ENCODE results near the gene GNL2.
A peak's percentile ranks its signal among the peaks of the same experiment; 100 is the strongest.

GNL2 gene

GRCh38 chr1:37595440-37596181, at the start of gene GNL2:
GNL2 (minus strand) TSS chr1:37595937; CDS start chr1:37595822, 115 bp downstream.
- DNase-seq: peak; percentile 96

- DNase-seq: no peak
Observed at GRCh38 chr1:37641059-37641458, 45.3 kb upstream of the GNL2 start.

GRCh38 chr1:37636435-37636834, 40.7 kb upstream of the GNL2 start:
- DNase-seq: no peak

DNA sequence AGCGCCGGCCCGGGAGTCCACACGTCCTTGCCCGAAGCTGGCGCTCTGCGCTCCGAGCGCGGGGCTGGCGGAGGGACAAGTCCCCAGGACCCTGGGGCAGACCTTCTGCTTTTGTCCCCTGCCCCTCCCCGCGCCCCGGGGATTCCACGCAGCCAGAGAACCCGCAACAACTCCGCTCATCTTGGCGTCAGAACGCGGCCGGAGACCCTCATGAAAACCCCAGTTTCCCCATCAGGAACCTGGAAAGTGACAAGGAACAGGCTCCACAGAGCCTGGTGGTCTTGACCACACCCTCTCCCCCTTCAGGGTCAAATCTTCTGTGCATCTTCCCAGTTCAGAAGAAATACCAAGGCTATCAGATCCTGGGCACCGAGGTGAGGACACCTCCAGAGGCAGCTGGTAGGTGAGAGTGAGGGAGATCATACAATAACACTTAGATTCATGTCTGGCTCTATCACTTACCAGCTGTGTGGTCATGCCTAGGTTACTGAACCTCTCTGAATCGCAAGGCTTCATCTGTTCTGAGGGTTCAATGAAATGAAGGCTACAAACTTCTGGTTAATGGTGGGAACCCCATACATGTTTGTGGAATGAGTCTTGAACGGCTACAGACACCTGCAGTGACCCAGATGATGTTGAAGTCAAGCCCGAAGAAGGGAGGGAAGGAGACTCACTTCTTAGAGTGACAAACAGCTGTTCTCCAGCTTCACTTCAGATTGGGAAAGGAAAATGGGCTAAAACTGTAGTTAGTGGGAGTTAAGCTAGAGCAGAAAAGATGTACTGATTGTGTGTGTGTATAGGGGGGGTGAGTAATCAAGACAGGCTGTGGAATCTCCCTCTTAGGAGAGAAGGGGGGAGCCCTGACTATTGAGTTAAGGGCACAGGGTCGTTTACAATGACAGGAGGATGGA, 39.5 kb upstream of the GNL2 start:
- DNase-seq: no peak

GRCh38 chr1:37634244-37634991, 38.7 kb upstream of the GNL2 start, which contains the start of gene RSPO1:
RSPO1 (minus strand) TSS chr1:37634892; CDS start chr1:37629661, 5,231 bp downstream.
- peak; percentile 20 for DNase-seq

GRCh38 chr1:37633938-37634243, 38.2 kb upstream of the GNL2 start:
- DNase-seq: no peak

DNA sequence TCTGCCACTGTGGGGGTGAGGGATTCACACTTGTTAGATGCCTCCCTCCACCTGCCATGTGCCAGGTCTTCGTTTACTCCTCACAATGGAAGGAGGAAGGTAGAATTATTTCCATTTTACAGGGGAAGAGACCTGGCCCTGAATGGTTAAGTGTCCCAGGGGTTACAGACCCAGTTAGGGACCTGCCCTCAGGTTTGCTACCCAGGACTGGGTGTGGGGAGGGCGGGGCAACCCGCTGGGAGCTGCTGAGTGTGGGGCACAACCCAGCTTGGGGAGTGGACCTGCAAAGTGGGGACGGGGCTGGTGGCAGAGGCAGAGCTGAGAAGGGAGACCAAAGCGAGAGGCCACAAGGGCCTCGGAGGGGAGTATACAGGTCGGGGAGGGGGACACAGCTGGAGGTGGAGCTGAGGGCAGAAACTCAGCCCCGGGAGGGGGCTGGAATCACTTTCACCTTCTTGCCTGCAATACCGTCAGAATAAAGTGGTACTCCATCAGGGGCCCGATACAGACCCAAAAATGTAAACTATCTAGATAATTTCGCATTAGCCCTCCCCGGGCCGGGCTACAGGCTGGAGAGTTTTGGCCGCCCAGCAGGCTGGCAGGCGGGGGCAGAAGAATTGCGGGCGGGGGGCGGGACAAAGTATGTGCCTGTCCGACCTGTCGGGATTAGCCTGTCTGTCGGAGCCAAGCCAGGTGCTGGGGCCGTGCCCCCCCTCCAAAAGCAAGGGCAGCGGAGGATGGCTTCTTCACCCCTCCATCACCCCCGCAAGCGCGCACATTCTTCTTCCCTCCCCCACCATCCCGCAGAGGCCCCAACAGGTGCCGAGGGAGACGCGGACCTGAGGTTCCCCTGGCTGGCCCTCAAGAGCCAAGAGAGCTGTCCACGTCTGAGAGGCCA, 37.6 kb upstream of the GNL2 start:
- no peak for DNase-seq

DNA sequence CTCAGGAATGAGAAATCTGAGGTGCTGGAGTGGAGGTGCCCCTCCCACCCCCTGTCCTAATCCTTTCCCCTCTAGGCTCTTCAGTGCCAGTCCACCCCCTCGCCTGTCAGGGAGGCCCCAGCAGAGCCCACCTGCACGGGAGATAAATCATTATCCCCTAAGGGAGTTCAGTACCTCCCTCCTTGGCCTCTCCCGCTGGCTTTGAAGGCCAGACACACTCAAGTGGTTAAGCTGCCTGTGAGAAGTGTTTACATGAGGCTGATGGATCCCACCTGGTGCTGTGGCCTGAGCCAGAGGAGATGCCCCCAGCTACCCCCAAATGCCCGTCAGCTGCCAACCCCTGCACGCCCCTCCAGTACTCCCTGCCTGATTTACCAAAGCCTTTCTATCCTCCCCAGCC, 35.3 kb upstream of the GNL2 start:
- no peak for DNase-seq

DNA sequence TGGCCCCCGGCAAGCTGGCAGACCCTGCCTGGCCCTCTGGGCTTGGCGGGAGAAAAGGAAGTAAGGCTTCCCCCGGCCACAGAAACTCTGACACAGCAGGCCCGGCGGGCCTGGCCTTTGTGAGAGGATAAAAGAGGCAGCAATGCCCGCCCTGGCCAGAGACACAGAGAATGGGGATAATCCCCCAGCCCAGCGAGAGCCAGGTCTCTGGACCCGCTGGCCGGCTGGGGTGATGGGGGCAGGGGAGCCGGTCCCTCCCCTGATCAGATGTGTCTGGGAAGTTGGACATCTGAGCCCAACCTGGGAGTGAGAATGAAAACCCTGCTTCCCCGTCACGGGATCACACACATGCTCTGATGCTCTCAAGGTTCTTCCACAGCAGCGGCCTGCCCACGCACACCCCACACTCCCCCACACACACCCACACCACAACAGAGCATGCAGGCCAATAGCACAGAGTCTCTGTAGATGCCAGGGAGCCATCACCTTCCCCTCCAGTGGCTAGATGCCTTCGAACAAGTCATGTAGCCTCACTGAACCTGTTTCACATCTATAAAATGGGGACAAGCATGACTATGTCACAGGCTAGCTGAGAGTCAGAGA, 34.8 kb upstream of the GNL2 start:
- no peak for DNase-seq

DNA sequence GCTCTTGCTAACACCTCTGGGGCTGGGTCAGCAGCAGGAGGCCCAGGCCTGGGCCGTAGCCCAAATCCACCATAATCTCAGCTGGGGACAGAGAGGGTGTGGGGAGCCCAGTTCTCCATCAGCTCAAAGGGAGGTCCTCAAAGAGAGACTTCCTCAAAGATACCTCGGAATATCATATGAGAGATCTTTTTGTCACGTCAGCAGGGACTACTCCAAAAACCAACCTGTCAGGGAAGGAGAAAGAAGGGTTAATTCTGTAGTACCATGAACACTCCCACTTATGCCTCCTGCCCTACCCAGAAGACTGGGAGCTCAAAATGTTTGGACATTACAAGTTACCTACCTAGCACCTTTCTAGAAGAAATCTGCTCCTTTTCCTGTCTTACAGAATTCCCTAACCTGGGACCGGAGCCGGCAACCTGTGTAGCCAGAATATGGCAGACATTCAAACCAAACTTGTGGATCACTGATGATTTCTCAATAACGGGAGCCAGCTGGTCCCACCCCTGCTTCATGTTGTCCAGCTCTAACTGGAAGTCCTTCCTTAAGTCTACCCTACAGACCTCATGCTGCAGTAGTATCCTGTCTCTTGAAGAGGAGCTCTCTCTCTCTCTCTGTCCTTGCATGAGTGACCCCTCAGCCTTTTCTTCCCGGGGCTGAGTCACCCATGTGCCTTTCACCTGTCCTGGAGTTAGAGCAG, 34.1 kb upstream of the GNL2 start:
- DNase-seq: no peak

- no peak for DNase-seq
Observed at GRCh38 chr1:37629008-37629407, 33.3 kb upstream of the GNL2 start.

DNA sequence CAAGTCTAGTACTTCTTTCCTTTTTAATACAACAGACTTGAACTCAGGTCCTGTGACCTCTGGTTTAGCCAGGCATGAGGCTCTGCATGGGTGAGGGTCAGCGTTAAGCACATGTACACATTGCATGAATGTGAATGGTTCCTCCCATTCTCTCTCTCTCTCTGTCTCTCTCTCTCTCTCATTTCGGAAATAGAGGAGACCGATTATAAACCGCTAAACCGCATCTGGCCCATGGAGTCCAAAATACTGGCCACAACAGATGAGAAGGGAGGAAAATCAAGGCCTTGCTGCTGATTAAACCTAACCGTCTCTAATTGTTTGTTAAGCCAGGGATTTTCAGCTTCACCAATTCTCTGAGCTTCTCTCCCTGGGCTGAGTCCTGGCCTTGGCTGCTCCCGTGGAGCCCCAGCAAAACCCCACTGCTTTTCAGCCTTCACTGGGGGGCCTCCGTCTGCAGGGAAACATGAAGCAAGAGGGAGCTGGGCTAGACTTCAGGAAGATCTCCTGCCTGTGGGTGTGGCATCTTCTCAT, 32.4 kb upstream of the GNL2 start:
- no peak for DNase-seq

DNA sequence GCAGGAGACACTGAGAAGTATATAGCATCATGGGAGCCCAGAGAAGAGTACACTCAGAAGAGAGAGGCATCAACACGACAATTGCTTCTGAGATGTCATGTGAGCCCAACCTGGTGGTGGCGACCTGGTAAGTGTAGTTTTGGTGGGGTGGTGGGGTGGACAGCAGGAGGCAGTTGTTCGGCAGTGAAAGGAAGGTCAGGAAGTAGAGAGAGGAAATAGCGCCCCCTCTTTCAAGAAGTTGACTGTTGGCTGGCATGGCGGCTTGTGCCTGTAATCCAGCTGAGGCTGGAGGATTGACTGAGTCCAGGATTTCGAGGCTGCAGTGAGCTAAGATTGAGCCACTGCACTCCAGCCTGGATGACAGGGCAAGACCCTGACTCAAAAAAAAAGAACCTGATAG, 26.4 kb upstream of the GNL2 start:
- no peak for DNase-seq

DNA sequence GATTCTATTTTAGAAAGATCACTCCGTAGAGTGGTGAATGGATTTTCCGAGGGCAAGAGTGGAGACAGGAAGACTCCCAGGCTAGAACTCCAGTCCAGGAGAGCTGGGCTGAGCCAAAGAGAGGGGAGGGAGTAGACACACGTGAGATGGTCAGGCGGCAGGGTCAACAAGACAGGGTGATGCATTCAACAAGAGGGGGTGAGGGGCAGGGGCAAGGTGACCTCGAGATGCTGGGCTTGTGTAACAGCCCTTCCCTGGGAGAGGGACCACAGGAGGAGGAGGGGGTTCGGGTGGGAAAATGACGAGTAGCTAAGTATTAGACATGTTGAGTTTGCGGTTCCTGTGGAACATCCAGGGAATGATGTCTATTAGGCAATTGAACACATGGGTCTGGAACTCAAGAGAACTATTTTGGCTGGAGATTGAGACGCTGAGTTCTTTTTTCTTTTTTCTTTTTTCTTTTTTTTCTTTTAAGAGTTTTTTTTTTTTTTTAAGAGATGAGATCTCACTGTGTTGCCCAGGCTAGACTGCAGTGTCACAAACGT, 25.7 kb upstream of the GNL2 start:
- no peak for DNase-seq

GRCh38 chr1:37620707-37621106, 25.0 kb upstream of the GNL2 start:
- DNase-seq: no peak

DNA sequence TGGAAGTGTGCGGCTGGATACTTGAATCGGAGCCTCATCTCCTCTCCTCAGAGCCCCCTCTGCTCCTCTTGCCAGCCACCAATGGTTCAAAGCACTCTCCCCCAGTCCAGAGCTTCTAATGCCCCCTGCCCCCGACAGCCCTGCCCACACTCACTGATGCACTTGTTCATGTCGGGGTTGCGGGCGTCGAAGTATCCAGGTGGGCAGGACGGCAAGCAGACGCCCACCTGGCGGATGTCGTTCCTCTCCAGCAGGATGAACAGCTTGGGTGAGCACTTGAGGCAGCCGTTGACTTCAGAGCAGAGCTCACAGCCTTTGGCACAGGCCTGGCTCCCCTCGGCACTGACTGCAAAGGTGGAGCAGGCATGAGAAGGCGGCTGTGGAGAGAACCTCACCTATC, 20.6 kb upstream of the GNL2 start:
- DNase-seq: no peak

DNA sequence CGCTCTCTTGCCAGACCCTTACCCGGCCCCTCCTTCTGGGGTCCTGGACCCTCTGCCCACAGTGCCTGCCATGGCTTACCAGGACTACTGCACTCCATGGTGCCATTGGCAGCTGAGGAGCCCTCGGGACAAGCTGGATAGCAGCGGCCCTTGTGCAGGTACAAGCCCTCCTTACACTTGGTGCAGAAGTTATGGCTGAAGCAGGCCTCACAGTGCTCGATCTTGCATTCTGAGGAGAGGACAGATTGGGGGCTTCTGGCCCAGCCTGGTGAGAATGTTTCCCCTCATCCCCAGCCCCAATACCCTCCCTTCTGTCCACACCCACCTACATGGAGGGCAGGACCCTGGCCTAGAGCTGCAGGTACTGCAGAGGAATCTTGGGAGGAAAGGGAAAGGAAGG, 18.4 kb upstream of the GNL2 start:
- no peak for DNase-seq

DNA sequence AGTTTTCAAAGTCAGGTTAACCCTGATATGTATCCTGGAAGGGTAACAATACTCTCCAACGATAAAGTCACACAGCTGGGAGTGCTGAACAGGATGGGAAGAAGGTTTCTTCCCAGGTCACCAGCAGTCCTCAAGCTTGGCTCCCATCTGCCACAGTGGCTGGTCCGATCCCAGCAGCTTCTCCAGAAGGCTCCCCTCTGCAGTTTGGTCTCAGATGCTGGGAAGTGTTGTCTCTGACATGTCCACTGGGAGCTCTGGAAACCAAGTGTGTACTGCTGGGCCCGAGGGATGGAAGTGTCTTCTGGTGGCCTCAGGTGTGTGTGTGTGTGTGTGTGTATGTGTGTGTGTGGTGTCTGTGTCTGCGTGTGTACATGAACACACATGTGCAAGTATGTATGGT, 16.4 kb upstream of the GNL2 start:
- DNase-seq: no peak

- DNase-seq: no peak
Observed at GRCh38 chr1:37609994-37610393, 14.3 kb upstream of the GNL2 start.

DNA sequence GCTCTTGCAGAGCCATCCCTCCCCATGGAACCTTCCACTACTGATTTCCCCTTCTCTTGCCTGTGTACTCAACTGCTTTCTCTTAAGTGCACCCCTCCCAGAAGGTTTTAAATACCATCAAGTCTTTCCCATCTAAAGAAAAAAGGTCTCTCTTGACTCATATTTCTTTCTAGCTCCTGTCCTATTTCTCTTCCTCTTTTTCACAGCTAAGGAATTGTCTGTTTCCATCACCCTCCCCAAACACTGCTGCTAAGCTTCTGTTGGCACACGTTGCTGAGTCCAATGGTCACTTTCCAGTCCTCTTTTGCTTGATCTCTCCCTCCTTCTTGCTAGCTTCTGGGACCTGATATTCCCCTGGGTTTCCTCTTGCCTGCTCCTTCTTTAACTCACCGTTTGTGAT, 13.3 kb upstream of the GNL2 start:
- DNase-seq: no peak

All from NCI-H1105 (cell line).